GM23338 (cell line): ENCODE data around the gene CDK5. TPM values are rescaled to one million over a fixed set of nuclear protein-coding genes. Genes with fewer than 3 reads are reported as not detected.

Experiments used
- ATAC-seq: fragments of 200-7000 bp; cut with Tn5 transposase; 3 replicates; pipeline ENCODE4 v1.9.1; 2020
- DNase-seq: peaks from one replicate; pipeline ENCODE4 v3.0.0-alpha.2; 2015; ENCODE audit warnings: low spot score
- H2AFZ ChIP-seq: fragments of 200-600 bp; sonication (generic); 2 replicates; pipeline ENCODE4 v1.8.0; 2016; ENCODE audit warnings: antibody characterized with exemption, mild to moderate bottlenecking, moderate library complexity
- H3F3A ChIP-seq: fragments of 200-600 bp; sonication (generic); replicated peaks from 2 replicates; pipeline ENCODE4 v1.8.0; 2017; ENCODE audit warnings: antibody characterized with exemption, mixed run types, low read depth
- H3K27ac ChIP-seq: fragments of 200-600 bp; sonication (generic); 2 replicates; pipeline ENCODE4 v1.6.1; 2016; ENCODE audit warnings: low read depth
- H3K27me3 ChIP-seq: fragments of 200-600 bp; sonication (generic); 2 replicates; pipeline ENCODE4 v1.8.0; 2016; ENCODE audit warnings: mild to moderate bottlenecking, mixed run types, moderate library complexity; ENCODE audit not compliant: insufficient read depth
- H3K36me3 ChIP-seq: fragments of 200-600 bp; sonication (generic); 2 replicates; pipeline ENCODE4 v1.8.0; 2016; ENCODE audit warnings: mild to moderate bottlenecking; ENCODE audit not compliant: insufficient read depth
- H3K4me1 ChIP-seq: fragments of 200-600 bp; sonication (generic); 2 replicates; pipeline ENCODE4 v1.8.0; 2016; ENCODE audit warnings: mild to moderate bottlenecking, moderate library complexity; ENCODE audit not compliant: insufficient read depth
- H3K4me2 ChIP-seq: fragments of 200-600 bp; sonication (generic); 2 replicates; pipeline ENCODE4 v1.7.1; 2017; ENCODE audit warnings: mixed run types
- H3K4me3 ChIP-seq: fragments of 200-600 bp; sonication (generic); 2 replicates; pipeline ENCODE4 v1.6.1; 2016; ENCODE audit warnings: mixed run types
- H3K79me2 ChIP-seq: fragments of 200-600 bp; sonication (generic); replicated peaks from 2 replicates; pipeline ENCODE4 v1.8.0; 2017; ENCODE audit warnings: mild to moderate bottlenecking; ENCODE audit not compliant: insufficient read depth
- H3K9me2 ChIP-seq: fragments of 200-600 bp; sonication (generic); 2 replicates; pipeline ENCODE4 v1.8.0; 2017; ENCODE audit not compliant: insufficient read depth
- H4K20me1 ChIP-seq: fragments of 200-600 bp; sonication (generic); replicated peaks from 2 replicates; pipeline ENCODE4 v1.8.0; 2017; ENCODE audit warnings: mild to moderate bottlenecking; ENCODE audit not compliant: insufficient read depth
- H3K27ac Mint-ChIP-seq: 2 replicates; pipeline ENCODE4 v1.8.0; 2020; ENCODE audit warnings: inconsistent platforms, mild to moderate bottlenecking, moderate library complexity, mixed read lengths
- H3K27me3 Mint-ChIP-seq: 3 replicates; pipeline ENCODE4 v1.8.0; 2022; ENCODE audit warnings: low read depth, mild to moderate bottlenecking, moderate library complexity, mixed read lengths, inconsistent platforms; ENCODE audit not compliant: insufficient read depth, poor library complexity
- H3K36me3 Mint-ChIP-seq: 3 replicates; pipeline ENCODE4 v1.8.0; 2021; ENCODE audit warnings: low read depth, mild to moderate bottlenecking, inconsistent platforms, moderate library complexity, mixed read lengths
- H3K4me1 Mint-ChIP-seq: 3 replicates; pipeline ENCODE4 v1.8.0; 2020; ENCODE audit warnings: mild to moderate bottlenecking, inconsistent platforms, mixed read lengths
- H3K4me3 Mint-ChIP-seq: 3 replicates; pipeline ENCODE4 v1.8.0; 2021; ENCODE audit warnings: moderate library complexity, mild to moderate bottlenecking, inconsistent platforms, mixed read lengths
- H3K9me3 Mint-ChIP-seq: 3 replicates; pipeline ENCODE4 v1.8.0; 2020; ENCODE audit warnings: moderate library complexity, mild to moderate bottlenecking, inconsistent platforms, mixed read lengths
- EZH2 ChIP-seq: fragments of 200-600 bp; sonication (generic); IDR thresholded peaks from one replicate; pipeline ENCODE4 v1.8.0; 2017; ENCODE audit warnings: antibody characterized with exemption, mild to moderate bottlenecking, low read depth; ENCODE audit not compliant: unreplicated experiment
- EZH2phosphoT487 ChIP-seq: fragments of 200-600 bp; sonication (generic); IDR thresholded peaks from one replicate; pipeline ENCODE4 v1.8.1; 2018; ENCODE audit warnings: antibody characterized with exemption; ENCODE audit not compliant: unreplicated experiment
- JUNB ChIP-seq: IDR thresholded peaks from one replicate; pipeline ENCODE4 v1.6.1; 2016; ENCODE audit warnings: antibody characterized with exemption; ENCODE audit not compliant: unreplicated experiment
- POLR2AphosphoS5 ChIP-seq: IDR thresholded peaks from 2 replicates; pipeline ENCODE4 v1.6.1; 2016; ENCODE audit warnings: antibody characterized with exemption, low read depth
- REST ChIP-seq: IDR thresholded peaks from one replicate; pipeline ENCODE4 v1.6.1; 2018; ENCODE audit warnings: antibody characterized with exemption; ENCODE audit not compliant: unreplicated experiment
- ZNF114 ChIP-seq: fragments of 250-450 bp; sonication (Bioruptor Pico); IDR thresholded peaks from 2 replicates; pipeline ENCODE4 v1.5.0; 2020; ENCODE audit warnings: mild to moderate bottlenecking, moderate library complexity
- ZNF331 ChIP-seq: fragments of 250-450 bp; sonication (Bioruptor Pico); IDR thresholded peaks from 2 replicates; pipeline ENCODE4 v1.5.0; 2020; ENCODE audit warnings: low read depth, mild to moderate bottlenecking, moderate library complexity
- polyA plus RNA-seq: library from polyadenylated mRNA; unstranded; fragments of >200 nt; fragmentation: Nextera tagmentation; extraction: Ambion mirVana; gene quantifications from 2 replicates; pipeline ENCODE4 v1.2.1, GENCODE V29; 2016
- total RNA-seq: library from RNA; depleted of rRNA; stranded (reverse); fragments of >200 nt; shearing (Covaris generic); gene quantifications from 2 replicates; pipeline ENCODE4 v1.2.3, GENCODE V29; 2014
- TF ChIP-seq, protein P1 (sequence below): fragments of 250-450 bp; sonication (Bioruptor Pico); IDR thresholded peaks from 2 replicates; pipeline ENCODE4 v1.5.0; 2020; ENCODE audit warnings: mild to moderate bottlenecking, moderate library complexity
- TF ChIP-seq, protein P2 (sequence below): IDR thresholded peaks from 2 replicates; pipeline ENCODE4 v1.6.1; 2016; ENCODE audit warnings: antibody characterized with exemption

Gene CDK5
- total and polyA plus RNA-seq, 2 experiments from 2014 or later: 19.8 to 27.1 TPM

DNA sequence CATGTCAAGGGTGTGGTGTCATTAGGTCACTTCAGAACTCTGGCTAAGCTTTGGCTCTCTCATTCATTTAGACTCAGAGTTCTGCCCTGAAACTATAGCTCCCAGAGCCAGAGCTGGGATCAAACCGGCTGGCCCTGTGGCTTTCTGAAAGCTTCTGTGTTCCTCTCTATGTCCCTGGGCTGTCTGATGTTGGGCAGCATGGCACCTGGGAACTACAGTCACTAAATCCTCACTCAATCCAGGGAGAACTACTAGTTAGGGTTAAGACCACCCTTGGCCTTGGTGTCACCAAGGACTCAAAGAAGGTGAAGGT, 46.6 kb downstream of the CDK5 start:
- no peak for ATAC-seq
- Histone ChIP-seq H3K79me2 (no peaks in the 10 kb centered on the region), H3K36me3 (no peaks in the 10 kb centered on the region), H2AFZ (no peak overlapping the region), H3K9me2 (no peaks in the 10 kb centered on the region), H3K27ac (no peak overlapping the region), H3F3A (0 out of 2 replicates have a peak, but pooled peaks cover 8% of the 10 kb centered on the region), H3K4me2 (peak overlapping the region; percentile 51), H3K4me3 (no peak overlapping the region), H3K27me3 (peaks cover 12% of the 10 kb centered on the region), H3K4me1 (peaks cover 27% of the 10 kb centered on the region), H4K20me1 (no peaks in the 10 kb centered on the region)
- H3K4me3 Mint-ChIP-seq: peak overlapping the region; percentile 64
- H3K27me3 Mint-ChIP-seq: peaks cover 25% of the 10 kb centered on the region
- TF ChIP-seq ZNF331: no peak
- TF ChIP-seq, protein P1, sequence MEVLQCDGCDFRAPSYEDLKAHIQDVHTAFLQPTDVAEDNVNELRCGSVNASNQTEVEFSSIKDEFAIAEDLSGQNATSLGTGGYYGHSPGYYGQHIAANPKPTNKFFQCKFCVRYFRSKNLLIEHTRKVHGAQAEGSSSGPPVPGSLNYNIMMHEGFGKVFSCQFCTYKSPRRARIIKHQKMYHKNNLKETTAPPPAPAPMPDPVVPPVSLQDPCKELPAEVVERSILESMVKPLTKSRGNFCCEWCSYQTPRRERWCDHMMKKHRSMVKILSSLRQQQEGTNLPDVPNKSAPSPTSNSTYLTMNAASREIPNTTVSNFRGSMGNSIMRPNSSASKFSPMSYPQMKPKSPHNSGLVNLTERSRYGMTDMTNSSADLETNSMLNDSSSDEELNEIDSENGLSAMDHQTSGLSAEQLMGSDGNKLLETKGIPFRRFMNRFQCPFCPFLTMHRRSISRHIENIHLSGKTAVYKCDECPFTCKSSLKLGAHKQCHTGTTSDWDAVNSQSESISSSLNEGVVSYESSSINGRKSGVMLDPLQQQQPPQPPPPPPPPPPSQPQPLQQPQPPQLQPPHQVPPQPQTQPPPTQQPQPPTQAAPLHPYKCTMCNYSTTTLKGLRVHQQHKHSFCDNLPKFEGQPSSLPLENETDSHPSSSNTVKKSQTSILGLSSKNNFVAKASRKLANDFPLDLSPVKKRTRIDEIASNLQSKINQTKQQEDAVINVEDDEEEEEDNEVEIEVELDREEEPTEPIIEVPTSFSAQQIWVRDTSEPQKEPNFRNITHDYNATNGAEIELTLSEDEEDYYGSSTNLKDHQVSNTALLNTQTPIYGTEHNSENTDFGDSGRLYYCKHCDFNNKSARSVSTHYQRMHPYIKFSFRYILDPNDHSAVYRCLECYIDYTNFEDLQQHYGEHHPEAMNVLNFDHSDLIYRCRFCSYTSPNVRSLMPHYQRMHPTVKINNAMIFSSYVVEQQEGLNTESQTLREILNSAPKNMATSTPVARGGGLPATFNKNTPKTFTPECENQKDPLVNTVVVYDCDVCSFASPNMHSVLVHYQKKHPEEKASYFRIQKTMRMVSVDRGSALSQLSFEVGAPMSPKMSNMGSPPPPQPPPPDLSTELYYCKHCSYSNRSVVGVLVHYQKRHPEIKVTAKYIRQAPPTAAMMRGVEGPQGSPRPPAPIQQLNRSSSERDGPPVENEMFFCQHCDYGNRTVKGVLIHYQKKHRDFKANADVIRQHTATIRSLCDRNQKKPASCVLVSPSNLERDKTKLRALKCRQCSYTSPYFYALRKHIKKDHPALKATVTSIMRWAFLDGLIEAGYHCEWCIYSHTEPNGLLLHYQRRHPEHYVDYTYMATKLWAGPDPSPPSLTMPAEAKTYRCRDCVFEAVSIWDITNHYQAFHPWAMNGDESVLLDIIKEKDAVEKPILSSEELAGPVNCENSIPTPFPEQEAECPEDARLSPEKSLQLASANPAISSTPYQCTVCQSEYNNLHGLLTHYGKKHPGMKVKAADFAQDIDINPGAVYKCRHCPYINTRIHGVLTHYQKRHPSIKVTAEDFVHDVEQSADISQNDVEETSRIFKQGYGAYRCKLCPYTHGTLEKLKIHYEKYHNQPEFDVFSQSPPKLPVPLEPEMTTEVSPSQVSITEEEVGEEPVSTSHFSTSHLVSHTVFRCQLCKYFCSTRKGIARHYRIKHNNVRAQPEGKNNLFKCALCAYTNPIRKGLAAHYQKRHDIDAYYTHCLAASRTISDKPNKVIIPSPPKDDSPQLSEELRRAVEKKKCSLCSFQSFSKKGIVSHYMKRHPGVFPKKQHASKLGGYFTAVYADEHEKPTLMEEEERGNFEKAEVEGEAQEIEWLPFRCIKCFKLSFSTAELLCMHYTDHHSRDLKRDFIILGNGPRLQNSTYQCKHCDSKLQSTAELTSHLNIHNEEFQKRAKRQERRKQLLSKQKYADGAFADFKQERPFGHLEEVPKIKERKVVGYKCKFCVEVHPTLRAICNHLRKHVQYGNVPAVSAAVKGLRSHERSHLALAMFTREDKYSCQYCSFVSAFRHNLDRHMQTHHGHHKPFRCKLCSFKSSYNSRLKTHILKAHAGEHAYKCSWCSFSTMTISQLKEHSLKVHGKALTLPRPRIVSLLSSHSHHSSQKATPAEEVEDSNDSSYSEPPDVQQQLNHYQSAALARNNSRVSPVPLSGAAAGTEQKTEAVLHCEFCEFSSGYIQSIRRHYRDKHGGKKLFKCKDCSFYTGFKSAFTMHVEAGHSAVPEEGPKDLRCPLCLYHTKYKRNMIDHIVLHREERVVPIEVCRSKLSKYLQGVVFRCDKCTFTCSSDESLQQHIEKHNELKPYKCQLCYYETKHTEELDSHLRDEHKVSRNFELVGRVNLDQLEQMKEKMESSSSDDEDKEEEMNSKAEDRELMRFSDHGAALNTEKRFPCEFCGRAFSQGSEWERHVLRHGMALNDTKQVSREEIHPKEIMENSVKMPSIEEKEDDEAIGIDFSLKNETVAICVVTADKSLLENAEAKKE (CRISPR knock-in tag): no peak
- TF ChIP-seq, protein P2, sequence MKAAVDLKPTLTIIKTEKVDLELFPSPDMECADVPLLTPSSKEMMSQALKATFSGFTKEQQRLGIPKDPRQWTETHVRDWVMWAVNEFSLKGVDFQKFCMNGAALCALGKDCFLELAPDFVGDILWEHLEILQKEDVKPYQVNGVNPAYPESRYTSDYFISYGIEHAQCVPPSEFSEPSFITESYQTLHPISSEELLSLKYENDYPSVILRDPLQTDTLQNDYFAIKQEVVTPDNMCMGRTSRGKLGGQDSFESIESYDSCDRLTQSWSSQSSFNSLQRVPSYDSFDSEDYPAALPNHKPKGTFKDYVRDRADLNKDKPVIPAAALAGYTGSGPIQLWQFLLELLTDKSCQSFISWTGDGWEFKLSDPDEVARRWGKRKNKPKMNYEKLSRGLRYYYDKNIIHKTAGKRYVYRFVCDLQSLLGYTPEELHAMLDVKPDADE: no peak
- no peak for TF ChIP-seq EZH2phosphoT487
- no peak for TF ChIP-seq JUNB
- TF ChIP-seq POLR2AphosphoS5: no peak
- no peak for TF ChIP-seq REST
- no peak for TF ChIP-seq ZNF114
- TF ChIP-seq EZH2: no peak
- H3K36me3 Mint-ChIP-seq: peaks cover 7% of the 10 kb centered on the region; the same call in 1 of the 3 replicates
- H3K27ac Mint-ChIP-seq: no peak overlapping the region
- H3K9me3 Mint-ChIP-seq: no peaks in the 10 kb centered on the region
- DNase-seq: no peak
- peaks cover 40% of the 10 kb centered on the region for H3K4me1 Mint-ChIP-seq
